CD14-positive monocyte (primary cell): ENCODE results near the gene LDLRAD4. TPM values are rescaled to one million over a fixed set of nuclear protein-coding genes. Genes with fewer than 3 reads are reported as not detected.

Experiments used
- DNase-seq, 3 donors: peaks; one replicate each; pipeline ENCODE4 v3.0.0-alpha.2; 2011 to 2022
- H2AFZ ChIP-seq: 2 replicates; pipeline ENCODE4 v1.6.0; 2012; ENCODE audit warnings: mild to moderate bottlenecking, low read depth, low read length, inconsistent platforms; ENCODE audit not compliant: insufficient read depth, poor library complexity, severe bottlenecking
- H3K27ac ChIP-seq, 2 donors: 1 replicate in 1 of 2; 2 replicates in 1 of 2; pipeline ENCODE4 v1.5.1; 2012 to 2013; ENCODE audit warnings: low read length in 2 of 2, control low read depth in 1 of 2, inconsistent platforms in 1 of 2, low read depth in 1 of 2, mild to moderate bottlenecking in 1 of 2
- H3K27me3 ChIP-seq, 2 donors: one replicate each; pipeline versions ENCODE4 v1.6.0 to v1.6.1; 2011 to 2013; ENCODE audit warnings: low read length in 2 of 2; ENCODE audit not compliant: control insufficient read depth in 2 of 2, insufficient read depth in 2 of 2
- H3K36me3 ChIP-seq, 2 donors: replicated peaks in 1 of 2; 1 replicate in 1 of 2; 2 replicates in 1 of 2; pipeline versions ENCODE4 v1.5.1 to v1.6.1; 2012 to 2013; ENCODE audit warnings: low read length in 2 of 2, control low read depth in 1 of 2, inconsistent platforms in 1 of 2, mild to moderate bottlenecking in 1 of 2; ENCODE audit not compliant: insufficient read depth in 2 of 2, control insufficient read depth in 1 of 2
- H3K4me1 ChIP-seq, 2 donors: 1 replicate in 1 of 2; 2 replicates in 1 of 2; pipeline versions ENCODE4 v1.5.1 to v1.6.1; 2012 to 2013; ENCODE audit warnings: low read length in 2 of 2, control low read depth in 1 of 2, inconsistent platforms in 1 of 2, mild to moderate bottlenecking in 1 of 2, moderate library complexity in 1 of 2; ENCODE audit not compliant: insufficient read depth in 2 of 2, control insufficient read depth in 1 of 2
- H3K4me2 ChIP-seq: replicated peaks from 2 replicates; pipeline ENCODE3; 2012; ENCODE audit warnings: low read length, moderate library complexity, mild to moderate bottlenecking; ENCODE audit not compliant: poor library complexity, severe bottlenecking; ENCODE audit errors: extremely low read depth
- H3K4me3 ChIP-seq, 3 experiments: fragments of 200-600 bp in 1 of 3; sonication (generic) in 1 of 3; replicated peaks in 1 of 3; 1 replicate in 2 of 3; 2 replicates in 1 of 3; pipeline ENCODE4 v1.5.1; 2011 to 2013; ENCODE audit warnings: low read length in 3 of 3, mild to moderate bottlenecking in 3 of 3, control low read depth in 2 of 3, low read depth in 2 of 3, inconsistent platforms in 1 of 3, moderate library complexity in 1 of 3
- H3K79me2 ChIP-seq: 2 replicates; pipeline ENCODE4 v1.6.0; 2012; ENCODE audit warnings: mild to moderate bottlenecking, control low read depth, inconsistent platforms, low read length, moderate library complexity; ENCODE audit not compliant: insufficient read depth
- H3K9ac ChIP-seq: 2 replicates; pipeline ENCODE4 v1.6.0; 2017; ENCODE audit warnings: low read length, mild to moderate bottlenecking; ENCODE audit not compliant: insufficient read depth, poor library complexity, severe bottlenecking
- H3K9me3 ChIP-seq, 2 donors: replicated peaks in 1 of 2; 1 replicate in 1 of 2; 2 replicates in 1 of 2; pipeline versions ENCODE4 v1.5.1 to v1.6.1; 2012 to 2013; ENCODE audit warnings: low read length in 2 of 2, control low read depth in 1 of 2; ENCODE audit not compliant: control insufficient read depth in 1 of 2, insufficient read depth in 1 of 2
- H4K20me1 ChIP-seq: 2 replicates; pipeline ENCODE4 v1.6.0; 2012; ENCODE audit warnings: mild to moderate bottlenecking, low read length, control low read depth, moderate library complexity; ENCODE audit not compliant: insufficient read depth
- H3K27ac Mint-ChIP-seq, 7 donors: one replicate each; pipeline ENCODE4 v1.8.0; 2020; ENCODE audit warnings: mild to moderate bottlenecking in 7 of 7, mixed read lengths in 7 of 7, moderate library complexity in 6 of 7, inconsistent platforms in 2 of 7
- H3K27me3 Mint-ChIP-seq, 3 donors: one replicate each; pipeline ENCODE4 v1.8.0; 2021 to 2022; ENCODE audit warnings: low read depth in 3 of 3, mild to moderate bottlenecking in 3 of 3, mixed read lengths in 3 of 3, moderate library complexity in 3 of 3, inconsistent platforms in 1 of 3
- H3K36me3 Mint-ChIP-seq, 2 donors: one replicate each; pipeline ENCODE4 v1.8.0; 2020; ENCODE audit warnings: mixed read lengths in 2 of 2, inconsistent platforms in 1 of 2, mild to moderate bottlenecking in 1 of 2
- H3K4me1 Mint-ChIP-seq: one replicate; pipeline ENCODE4 v1.8.0; 2020; ENCODE audit warnings: mild to moderate bottlenecking, mixed read lengths
- H3K4me3 Mint-ChIP-seq, 2 donors: one replicate each; pipeline ENCODE4 v1.8.0; 2020; ENCODE audit warnings: mild to moderate bottlenecking in 2 of 2, mixed read lengths in 2 of 2, moderate library complexity in 1 of 2
- H3K9me3 Mint-ChIP-seq, 7 donors: one replicate each; pipeline ENCODE4 v1.8.0; 2020 to 2022; ENCODE audit warnings: mixed read lengths in 7 of 7, mild to moderate bottlenecking in 6 of 7, moderate library complexity in 6 of 7, inconsistent platforms in 2 of 7
- WGBS: methylation state at CpG from one replicate; pipeline ENCODE4 v1.1.5; 2013; ENCODE audit warnings: missing lambda C conversion rate; ENCODE audit not compliant: insufficient coverage; 5-methylcytosine and 5-hydroxymethylcytosine counted together
- intact Hi-C, 2 donors: fragments of 100-400 bp; cut with micrococcal nuclease; formaldehyde crosslinking; loops; one replicate each; pipeline versions ENCODE4 v1.15.0 to v1.15.1; 2023
- polyA plus RNA-seq, 3 donors: library from polyadenylated mRNA; depleted of rRNA in 1 of 3; unstranded in 2 of 3; stranded (reverse) in 1 of 3; fragments of 300-500 nt in 2 of 3; fragments of >200 nt in 1 of 3; fragmentation: Illumina TruSeq in 2 of 3; gene quantifications; 1 replicate in 2 of 3; 2 replicates in 1 of 3; pipeline ENCODE4 v1.2.3, GENCODE V29; 2012 to 2021
- TF ChIP-seq, protein P1 (sequence below): fragments of 200-600 bp; IDR thresholded peaks from one replicate; pipeline ENCODE4 v1.8.0; 2022; ENCODE audit warnings: antibody characterized with exemption, mild to moderate bottlenecking

The LDLRAD4 gene
- polyA plus RNA-seq, 3 donors, result 13.5 to 15.4 (median 13.8) TPM

DNA sequence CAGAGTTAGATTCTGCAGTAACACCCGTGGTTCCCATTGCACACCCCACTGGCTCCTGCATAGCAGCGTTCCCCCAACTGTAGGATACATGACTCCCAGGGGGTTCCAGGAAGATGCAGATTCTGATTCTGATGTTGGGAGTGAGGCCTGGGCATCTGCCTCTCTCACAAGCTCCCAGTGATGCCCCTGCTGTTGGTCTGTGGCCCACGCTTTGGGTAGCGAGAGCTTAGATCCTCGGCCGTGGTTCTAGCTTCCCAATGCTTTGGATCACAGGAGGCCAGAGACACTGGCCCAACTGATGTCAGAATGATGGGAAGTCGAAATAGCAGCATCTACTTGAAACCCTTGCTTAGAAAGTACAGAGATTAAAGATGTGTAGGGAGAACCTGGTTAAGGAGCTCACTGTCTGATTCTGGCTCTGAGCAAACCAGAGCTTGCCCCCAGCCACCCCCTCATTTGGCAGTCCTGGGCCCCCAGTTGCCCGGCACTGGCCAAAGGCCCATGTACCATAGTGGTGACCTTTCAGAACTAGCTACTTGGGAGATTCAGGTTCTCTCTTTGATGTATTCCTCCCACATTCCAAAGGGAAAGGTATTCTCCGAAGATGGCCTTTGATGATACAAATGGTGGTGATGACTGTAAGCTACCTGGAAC is 310.3 kb downstream of the LDLRAD4 start:
- H3K4me1 Mint-ChIP-seq, result peaks cover 10% of the 10 kb centered on the region

DNA sequence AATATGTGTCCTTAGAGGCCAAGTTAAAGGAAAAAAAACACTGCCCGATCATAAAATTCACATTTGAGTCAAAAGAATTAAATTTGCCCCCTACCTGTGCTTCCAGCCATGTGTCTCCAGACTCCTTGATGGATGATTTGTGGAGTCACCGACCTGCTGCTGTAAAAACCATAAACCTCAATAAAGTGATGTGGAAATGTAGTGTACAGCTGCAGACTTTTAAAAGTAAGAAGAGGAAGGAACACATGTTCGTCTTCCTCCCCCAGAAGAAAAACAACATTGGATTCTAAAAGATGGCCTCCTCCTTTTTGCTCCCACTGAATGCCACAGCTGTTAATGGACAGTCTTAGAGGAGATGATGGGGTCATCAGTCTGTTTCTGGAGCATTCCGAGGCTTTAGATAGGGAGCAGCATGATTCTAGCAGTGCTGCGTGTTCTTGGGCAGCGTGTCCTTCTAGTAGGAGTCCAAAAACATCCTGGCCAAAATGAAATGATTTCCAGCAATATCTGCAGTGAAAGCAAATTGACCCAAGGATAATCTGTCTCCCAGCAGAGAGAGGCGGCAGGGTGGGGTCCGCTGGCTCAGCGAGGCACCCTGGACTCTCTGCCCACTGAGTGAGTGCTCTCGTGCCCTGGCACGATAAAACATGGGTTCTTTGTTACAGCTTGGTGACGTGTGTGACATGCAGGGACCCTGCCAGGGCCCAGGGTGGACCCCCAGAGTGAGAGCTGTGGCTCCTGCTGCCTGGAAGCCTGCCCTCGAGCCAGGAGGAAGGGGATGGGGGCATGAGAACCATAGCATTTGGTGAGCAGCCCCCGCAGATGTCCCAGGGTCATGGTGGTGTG is 311.7 kb downstream of the LDLRAD4 start:
- peaks cover 0 to 2% (median 2%) of the 10 kb centered on the region in 3 donors for H3K27me3 Mint-ChIP-seq
- Histone ChIP-seq H3K36me3 (peaks cover 6 to 8% of the 10 kb centered on the region in 2 donors), H3K4me1 (peaks cover 0 to 8% of the 10 kb centered on the region in 2 donors), H3K79me2 (no peaks in the 10 kb centered on the region), H3K27ac (no peak overlapping the region), H3K4me3 (no peak overlapping the region), H4K20me1 (peaks cover 54% of the 10 kb centered on the region), H3K9me3 (no peaks in the 10 kb centered on the region), H2AFZ (no peak overlapping the region), H3K4me2 (no peak overlapping the region), H3K9ac (no peak overlapping the region), H3K27me3 (no peaks in the 10 kb centered on the region)
- no peak for DNase-seq
- peaks cover 0 to 2% (median 0%) of the 10 kb centered on the region in 7 donors for H3K9me3 Mint-ChIP-seq
- peaks cover 16% of the 10 kb centered on the region for H3K4me1 Mint-ChIP-seq
- H3K27ac Mint-ChIP-seq, result peak overlapping the region in 3 of 7 donors; percentile 37 to 60 (median 60)
- H3K36me3 Mint-ChIP-seq, result peaks cover 20 to 25% of the 10 kb centered on the region in 2 donors
- no peak overlapping the region for H3K4me3 Mint-ChIP-seq
- WGBS, result 81% methylated on average over 9 of the region's 14 CpGs
- TF ChIP-seq, protein P1, sequence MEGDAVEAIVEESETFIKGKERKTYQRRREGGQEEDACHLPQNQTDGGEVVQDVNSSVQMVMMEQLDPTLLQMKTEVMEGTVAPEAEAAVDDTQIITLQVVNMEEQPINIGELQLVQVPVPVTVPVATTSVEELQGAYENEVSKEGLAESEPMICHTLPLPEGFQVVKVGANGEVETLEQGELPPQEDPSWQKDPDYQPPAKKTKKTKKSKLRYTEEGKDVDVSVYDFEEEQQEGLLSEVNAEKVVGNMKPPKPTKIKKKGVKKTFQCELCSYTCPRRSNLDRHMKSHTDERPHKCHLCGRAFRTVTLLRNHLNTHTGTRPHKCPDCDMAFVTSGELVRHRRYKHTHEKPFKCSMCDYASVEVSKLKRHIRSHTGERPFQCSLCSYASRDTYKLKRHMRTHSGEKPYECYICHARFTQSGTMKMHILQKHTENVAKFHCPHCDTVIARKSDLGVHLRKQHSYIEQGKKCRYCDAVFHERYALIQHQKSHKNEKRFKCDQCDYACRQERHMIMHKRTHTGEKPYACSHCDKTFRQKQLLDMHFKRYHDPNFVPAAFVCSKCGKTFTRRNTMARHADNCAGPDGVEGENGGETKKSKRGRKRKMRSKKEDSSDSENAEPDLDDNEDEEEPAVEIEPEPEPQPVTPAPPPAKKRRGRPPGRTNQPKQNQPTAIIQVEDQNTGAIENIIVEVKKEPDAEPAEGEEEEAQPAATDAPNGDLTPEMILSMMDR, result no peak
- intact Hi-C loops, result no loop called here

More for the DNA sequence above, 310.3 kb downstream of the LDLRAD4 start:
- TF ChIP-seq, protein P1, result no peak
- intact Hi-C loops, result no loop called here
- H3K4me1 ChIP-seq, result peaks cover 0 to 8% of the 10 kb centered on the region in 2 donors
- H3K27ac ChIP-seq, result no peak overlapping the region
- H3K27me3 ChIP-seq, result no peaks in the 10 kb centered on the region
- no peaks in the 10 kb centered on the region for H3K9me3 ChIP-seq
- H3K36me3 ChIP-seq, result peaks cover 6 to 9% of the 10 kb centered on the region in 2 donors
- peak overlapping the region in 1 of 7 donors; percentile 43 for H3K27ac Mint-ChIP-seq
- no peak overlapping the region for H3K9ac ChIP-seq
- H3K9me3 Mint-ChIP-seq, result peaks cover 0 to 2% (median 0%) of the 10 kb centered on the region in 7 donors
- no peaks in the 10 kb centered on the region for H3K79me2 ChIP-seq
- H3K4me3 Mint-ChIP-seq, result no peak overlapping the region
- H2AFZ ChIP-seq, result no peak overlapping the region
- H3K4me3 ChIP-seq, result no peak overlapping the region
- peaks cover 43% of the 10 kb centered on the region for H4K20me1 ChIP-seq
- 97% methylated on average over 6 of the region's 9 CpGs for WGBS
- H3K36me3 Mint-ChIP-seq, result peaks cover 22 to 30% of the 10 kb centered on the region in 2 donors
- no peak overlapping the region for H3K4me2 ChIP-seq
- H3K27me3 Mint-ChIP-seq, result peaks cover 0 to 2% (median 2%) of the 10 kb centered on the region in 3 donors
- DNase-seq, result no peak
